Right renal cortex interstitium (tissue), 3 donors: ENCODE measurements around the gene ZNF613. TPM values are rescaled to one million over a fixed set of nuclear protein-coding genes. Genes with fewer than 3 reads are reported as not detected.
"Not testable (repeated sequence)": the region's sequence is repeated elsewhere in the genome, so short reads cannot be mapped to it uniquely, and the experiment has no call there.

Source experiments
- DNase-seq, 3 donors: peaks; one replicate each; pipeline ENCODE4 v3.0.0-alpha.2; 2013; ENCODE audit warnings: low read depth in 3 of 3, low spot score in 2 of 3
- polyA plus RNA-seq, 3 donors: library from polyadenylated mRNA; unstranded; fragments of 120-200 nt; gene quantifications; one replicate each; pipeline ENCODE4 v1.2.1, GENCODE V29; 2013; ENCODE audit not compliant: insufficient read length in 3 of 3

ZNF613 gene
- polyA plus RNA-seq = 10 to 100 TPM; 12.3 to 16.9 (median 16.5) TPM

DNA sequence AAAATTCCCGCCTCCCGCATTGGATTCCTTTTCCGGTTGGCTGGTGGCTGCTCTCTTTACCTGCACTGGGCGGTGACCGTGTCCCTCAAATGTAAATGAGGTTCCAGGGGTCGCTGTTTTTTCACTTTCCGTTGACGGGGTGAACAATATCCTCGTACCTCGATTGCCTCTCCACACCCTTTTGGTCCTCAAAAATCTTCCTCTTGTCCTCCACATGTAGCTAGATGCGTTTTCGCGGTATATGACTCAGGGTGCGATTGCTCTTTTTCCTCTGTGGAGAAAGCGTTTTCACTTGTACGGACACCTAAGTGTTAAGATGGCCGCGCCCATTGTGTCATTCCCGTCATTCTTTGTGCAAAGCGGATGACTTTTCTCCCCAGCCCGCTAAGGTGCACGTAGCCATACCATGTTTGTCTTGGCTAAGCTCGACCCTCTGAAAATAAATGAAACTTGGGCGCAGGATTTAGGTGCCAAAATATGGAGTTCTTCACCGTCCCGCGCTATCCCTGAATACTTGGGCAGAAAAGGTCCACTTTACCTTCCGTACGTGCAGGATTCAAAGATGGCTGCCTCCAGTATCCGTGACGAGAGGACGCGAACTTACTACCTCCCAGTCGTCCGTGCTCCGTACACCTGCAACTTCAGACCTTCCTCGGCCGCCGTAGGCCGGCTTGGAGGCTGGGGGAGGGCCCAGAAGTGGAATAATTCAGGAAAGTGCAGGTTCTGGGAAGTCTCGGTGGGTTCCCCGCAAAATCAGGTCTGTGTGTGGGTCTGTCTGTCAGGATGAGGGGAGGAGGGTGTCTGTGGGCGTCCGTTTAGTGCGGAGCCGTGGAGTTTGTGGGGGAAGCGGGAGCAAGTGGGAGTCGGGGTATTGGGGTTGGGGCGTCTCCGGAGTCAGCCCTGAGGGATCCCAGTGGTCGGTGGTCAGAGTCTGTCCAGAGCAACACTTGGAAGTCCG lies at the start of gene ZNF613:
Gene ZNF613 (plus strand): TSS at position 689 of the 958 bp plus-strand sequence. CDS start 8,749 bp downstream, outside the sequence.
- peak; percentile 93 to 99 (median 95) for DNase-seq

- DNase-seq = no peak
These were observed 44.8 kb upstream of the ZNF613 start for GRCh38 chr19:51882518-51882917.

GRCh38 chr19:51884713-51885112 lies 42.6 kb upstream of the ZNF613 start:
- DNase-seq = no peak

DNA sequence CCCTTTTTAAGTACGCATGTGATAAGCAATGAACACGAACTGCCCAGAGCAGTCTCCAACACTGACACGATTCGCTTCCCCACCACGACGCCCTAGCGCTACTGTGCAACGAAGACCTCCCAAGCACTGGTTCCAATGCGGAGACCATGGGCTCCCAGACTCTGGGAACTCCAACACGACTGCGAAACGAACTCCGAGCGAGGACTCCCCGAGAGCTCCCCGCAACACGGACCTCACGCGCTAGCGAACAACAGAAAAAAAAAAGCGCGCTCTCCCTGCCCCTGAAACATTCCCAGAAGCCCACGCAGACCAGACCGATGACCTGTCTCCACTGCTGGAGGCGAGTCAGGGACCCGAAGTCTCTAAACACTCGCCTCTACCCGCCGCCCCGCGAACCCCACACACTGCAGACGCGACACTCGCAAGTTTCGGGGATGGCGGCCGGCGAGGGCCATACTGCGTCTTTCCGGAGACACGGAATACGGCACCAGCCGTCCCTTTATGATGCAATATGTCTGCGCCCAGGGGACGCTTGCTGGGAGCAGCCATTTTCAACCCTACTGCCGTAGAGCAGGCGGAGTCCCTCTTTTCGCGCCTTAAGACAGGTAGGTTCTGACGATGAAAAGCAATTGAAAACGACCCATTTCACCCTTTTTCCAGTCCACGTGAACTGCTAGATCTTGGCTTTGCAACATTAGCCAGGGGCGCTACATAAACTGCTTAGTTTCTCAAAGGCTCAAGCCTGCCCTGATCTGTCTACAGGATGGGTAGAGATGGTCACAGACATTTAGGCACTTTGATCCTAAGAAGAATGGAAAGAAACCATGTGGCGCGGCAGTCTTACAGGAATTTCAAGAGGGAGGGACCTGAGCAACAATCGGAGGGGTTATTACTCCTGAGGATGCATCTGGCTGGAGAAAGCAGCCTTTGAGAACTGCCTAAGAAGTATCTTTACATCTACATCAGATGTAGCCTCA lies 39.5 kb upstream of the ZNF613 start, which contains the start of gene ZNF577:
Gene ZNF577 (minus strand): TSS at position 430 of the 977 bp plus-strand sequence. CDS start 7,569 bp downstream, outside the sequence.
- DNase-seq = peak; percentile 81 to 93 (median 87)

- no peak for DNase-seq
These were observed 37.3 kb upstream of the ZNF613 start for GRCh38 chr19:51889934-51890333.

- DNase-seq = no peak
These were observed 36.0 kb upstream of the ZNF613 start for GRCh38 chr19:51891193-51891747.

- no peak for DNase-seq
These were observed 25.4 kb upstream of the ZNF613 start for GRCh38 chr19:51901860-51902259.

DNA sequence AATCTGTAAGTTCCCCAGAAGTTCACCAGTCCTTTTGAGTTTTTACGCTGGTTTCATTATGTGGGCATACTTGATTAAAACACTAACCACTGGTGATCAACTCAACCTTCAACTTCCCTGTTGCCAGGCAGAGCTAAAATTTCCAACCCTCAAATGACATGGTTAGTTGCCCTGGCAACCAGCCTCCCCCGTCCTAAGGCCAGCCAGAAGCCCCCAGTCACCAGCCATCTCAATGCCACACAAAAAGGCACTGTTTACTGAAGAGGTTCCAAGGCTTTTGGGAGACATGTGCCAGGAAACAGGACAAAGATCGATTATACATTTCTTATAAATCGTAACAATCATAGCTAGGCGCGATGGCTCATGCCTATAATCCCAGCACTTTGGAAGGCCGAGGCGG lies 24.1 kb upstream of the ZNF613 start:
- no peak for DNase-seq

GRCh38 chr19:51904331-51905165 lies 22.7 kb upstream of the ZNF613 start, which contains the start of gene ZNF649:
ZNF649 (minus strand) TSS chr19:51905017; CDS start chr19:51900107, 4,910 bp downstream.
- peak; percentile 83 to 84 (median 84) for DNase-seq

DNA sequence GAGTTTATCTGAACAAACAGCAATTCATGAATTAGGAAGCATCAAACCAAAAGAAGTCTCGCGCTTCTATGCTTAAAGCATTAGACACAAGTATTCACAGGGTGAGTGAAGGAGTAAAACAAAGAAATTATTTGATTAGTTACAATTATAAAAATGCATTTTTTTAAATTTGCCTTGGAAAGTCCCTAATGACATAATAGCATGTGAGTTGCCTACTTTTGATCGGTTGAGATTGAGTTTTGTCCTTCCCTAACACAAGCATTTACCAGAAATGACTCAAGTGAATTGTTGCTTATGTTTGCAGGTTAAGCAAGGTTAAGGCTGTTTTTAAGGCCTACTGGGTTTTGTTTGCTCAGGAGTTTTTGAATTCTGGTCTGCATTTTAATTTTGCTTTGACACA lies 22.1 kb upstream of the ZNF613 start:
- no peak for DNase-seq

- DNase-seq = not testable (repeated sequence)
These were observed 21.6 kb upstream of the ZNF613 start for GRCh38 chr19:51905639-51906038.

DNA sequence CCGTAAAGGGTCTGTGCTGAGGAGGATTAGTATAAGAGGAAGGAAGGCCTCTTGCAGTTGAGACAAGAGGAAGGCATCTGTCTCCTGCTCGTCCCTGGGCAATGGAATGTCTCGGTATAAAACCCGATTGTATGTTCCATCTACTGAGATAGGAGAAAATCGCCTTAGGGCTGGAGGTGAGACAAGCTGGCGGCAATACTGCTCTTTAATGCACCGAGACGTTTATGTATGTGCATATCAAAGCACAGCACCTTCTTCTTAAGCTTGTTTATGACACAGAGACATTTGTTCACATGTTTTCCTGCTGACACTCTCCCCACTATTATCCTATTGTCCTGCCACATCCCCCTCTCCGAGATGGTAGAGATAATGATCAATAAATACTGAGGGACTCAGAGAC lies 21.2 kb upstream of the ZNF613 start:
- DNase-seq = not testable (repeated sequence)

DNA sequence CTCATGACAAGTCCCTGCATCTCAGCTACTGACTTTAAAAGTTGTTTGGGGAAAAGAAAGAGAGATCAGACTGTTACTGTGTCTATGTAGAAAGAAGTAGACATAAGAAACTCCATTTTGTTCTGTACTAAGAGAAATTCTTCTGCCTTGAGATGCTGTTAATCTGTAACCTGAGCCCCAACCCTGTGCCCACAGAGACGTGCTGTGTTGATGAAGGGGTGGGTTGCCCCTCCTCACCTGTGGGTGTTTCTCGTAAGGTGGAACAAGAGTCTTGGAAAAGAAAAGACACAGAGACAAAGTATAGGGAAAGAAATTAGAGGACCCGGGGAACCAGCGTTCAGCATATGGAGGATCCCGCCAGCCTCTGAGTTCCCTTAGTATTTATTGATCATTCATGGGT lies 19.3 kb upstream of the ZNF613 start:
- not testable (repeated sequence) for DNase-seq

DNA sequence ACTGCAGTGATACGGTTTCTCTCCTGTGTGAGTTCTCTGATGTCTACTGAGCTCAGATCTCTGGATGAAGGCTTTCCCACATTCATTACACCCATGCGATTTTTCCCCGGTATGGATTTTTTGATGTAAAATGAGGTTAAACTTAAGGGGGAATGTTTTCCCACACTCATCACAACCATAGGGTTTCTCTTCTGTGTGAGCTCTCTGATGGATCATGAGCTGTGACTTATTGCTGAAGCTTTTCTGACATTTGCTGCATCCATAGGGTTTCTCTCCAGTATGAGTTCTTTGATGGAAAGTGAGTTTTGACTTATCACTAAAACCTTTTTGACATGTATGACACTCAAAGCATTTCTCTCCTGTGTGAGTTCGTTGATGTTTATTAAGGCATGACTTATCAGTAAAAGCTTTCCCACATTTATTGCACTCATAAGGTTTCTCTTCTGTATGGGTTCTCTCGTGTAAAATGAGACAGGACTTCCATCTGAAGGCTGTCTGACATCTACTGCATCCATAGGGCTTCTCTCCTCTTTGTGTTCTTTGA lies 11.9 kb upstream of the ZNF613 start:
- no peak for DNase-seq

DNA sequence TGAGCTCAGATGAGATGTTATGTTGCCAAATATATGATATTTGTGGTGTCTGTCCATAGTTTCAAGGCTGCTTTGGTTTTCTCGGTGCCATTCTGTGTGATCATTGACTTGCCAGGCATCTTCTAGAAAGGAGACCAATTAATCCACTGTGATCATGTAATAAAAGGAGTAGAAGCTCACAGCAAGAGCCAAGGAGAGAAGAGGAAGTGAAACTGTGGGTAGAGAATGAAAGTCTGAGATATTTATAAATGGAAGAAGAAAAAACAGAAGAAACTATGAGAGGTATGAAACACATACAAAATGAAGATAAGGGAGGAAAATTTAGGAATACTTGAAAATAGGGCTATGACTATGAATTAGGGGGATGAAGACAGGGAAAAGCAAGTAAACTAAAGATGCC lies 11.1 kb upstream of the ZNF613 start:
- no peak for DNase-seq

DNA sequence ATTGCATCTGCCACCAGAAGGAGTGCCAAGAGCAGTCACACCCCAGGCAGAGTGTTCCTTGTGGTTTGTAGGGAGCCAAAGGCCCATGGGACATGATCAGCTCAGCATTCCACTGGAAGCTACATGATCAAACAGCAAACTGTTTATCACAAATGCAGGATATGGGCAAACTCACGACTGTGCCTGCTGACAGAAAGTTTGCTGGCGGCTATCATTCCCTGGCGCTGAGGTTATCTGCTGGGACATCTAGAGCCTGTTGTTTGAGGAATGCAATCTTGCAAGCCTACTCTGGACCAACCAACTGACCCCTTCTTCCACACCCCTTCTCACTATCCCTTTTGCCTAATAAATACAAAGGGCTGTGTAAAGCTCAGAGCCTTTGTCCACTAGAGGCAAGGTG lies 7.7 kb upstream of the ZNF613 start:
- DNase-seq = no peak

GRCh38 chr19:51921949-51922348 lies 5.3 kb upstream of the ZNF613 start:
- DNase-seq = no peak

- no peak for DNase-seq
These were observed 867 bp upstream of the ZNF613 start for GRCh38 chr19:51926426-51926783.

DNA sequence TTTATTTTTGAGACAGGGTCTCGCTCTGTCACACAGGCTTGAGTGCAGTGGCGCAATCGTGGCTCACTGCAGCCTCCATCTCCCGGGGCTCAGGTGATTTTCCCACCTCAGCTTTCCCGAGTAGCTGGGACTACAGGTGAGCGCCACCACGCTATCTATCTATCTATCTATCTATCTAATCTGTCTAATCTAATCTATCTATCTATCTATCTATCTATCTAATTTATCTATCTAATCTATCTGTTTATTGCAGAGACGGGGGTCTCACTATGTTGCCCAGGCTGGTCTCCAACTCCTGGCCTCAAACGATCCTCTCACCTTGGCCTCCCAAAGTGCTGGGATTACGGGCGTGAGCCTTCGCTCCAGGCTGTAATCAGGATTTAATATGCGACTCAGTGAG lies 587 bp downstream of the ZNF613 start:
- DNase-seq = no peak
